Smooth muscle cell (in vitro differentiated cells): ENCODE results near the gene ANKH. TPM values are rescaled to one million over a fixed set of nuclear protein-coding genes. Genes with fewer than 3 reads are reported as not detected.

Source experiments
- DNase-seq: peaks from one replicate; lab custom pipeline; 2025; ENCODE audit not compliant: unreplicated experiment; lab: John Stamatoyannopoulos, UW
- H2AFZ ChIP-seq: fragments of 200-600 bp; sonication (generic); 2 replicates; pipeline ENCODE4 v1.6.0; 2016; ENCODE audit warnings: antibody characterized with exemption, low read depth, mild to moderate bottlenecking
- H3F3A ChIP-seq: fragments of 200-600 bp; sonication (generic); 2 replicates; pipeline ENCODE4 v1.6.0; 2017; ENCODE audit warnings: antibody characterized with exemption, low read depth
- H3K27ac ChIP-seq: fragments of 200-600 bp; sonication (generic); 2 replicates; pipeline ENCODE4 v1.5.1; 2016; ENCODE audit warnings: low read depth, mild to moderate bottlenecking
- H3K27me3 ChIP-seq: fragments of 200-600 bp; sonication (generic); 2 replicates; pipeline ENCODE4 v1.6.1; 2016; ENCODE audit warnings: low read depth, mild to moderate bottlenecking
- H3K36me3 ChIP-seq: fragments of 200-600 bp; sonication (generic); 2 replicates; pipeline ENCODE4 v1.5.1; 2016; ENCODE audit warnings: low read depth
- H3K4me1 ChIP-seq: fragments of 200-600 bp; sonication (generic); 2 replicates; pipeline ENCODE4 v1.5.1; 2016; ENCODE audit warnings: low read depth
- H3K4me2 ChIP-seq: fragments of 200-600 bp; sonication (generic); 2 replicates; pipeline ENCODE4 v1.6.0; 2016; ENCODE audit warnings: mild to moderate bottlenecking
- H3K4me3 ChIP-seq: fragments of 200-600 bp; sonication (generic); 2 replicates; pipeline ENCODE4 v1.5.1; 2016; ENCODE audit warnings: mild to moderate bottlenecking
- H3K79me2 ChIP-seq: fragments of 200-600 bp; sonication (generic); 2 replicates; pipeline ENCODE4 v1.6.0; 2016; ENCODE audit warnings: low read depth, mild to moderate bottlenecking
- H3K9ac ChIP-seq: fragments of 200-600 bp; sonication (generic); 2 replicates; pipeline ENCODE4 v1.6.0; 2016; ENCODE audit warnings: low read depth
- H3K9me3 ChIP-seq: fragments of 200-600 bp; sonication (generic); replicated peaks from 2 replicates; pipeline ENCODE4 v1.5.1; 2016; ENCODE audit warnings: low read depth
- H4K20me1 ChIP-seq: fragments of 200-600 bp; sonication (generic); 2 replicates; pipeline ENCODE4 v1.6.0; 2016; ENCODE audit warnings: low read depth
- CTCF ChIP-seq: fragments of 200-600 bp; sonication (generic); IDR thresholded peaks from 2 replicates; pipeline ENCODE4 v1.5.1; 2017; ENCODE audit warnings: borderline replicate concordance, mild to moderate bottlenecking, antibody characterized with exemption; ENCODE audit not compliant: insufficient read depth, poor library complexity, severe bottlenecking
- WGBS: methylation state at CpG from one replicate; pipeline ENCODE4 v1.1.7; 2016; ENCODE audit warnings: low lambda C conversion rate; 5-methylcytosine and 5-hydroxymethylcytosine counted together
- polyA plus RNA-seq: library from polyadenylated mRNA; unstranded; fragments of >200 nt; fragmentation: Nextera tagmentation; extraction: Ambion mirVana; gene quantifications from 2 replicates; pipeline ENCODE4 v1.2.1, GENCODE V29; 2016
- total RNA-seq: library from RNA; depleted of rRNA; stranded (reverse); fragments of >200 nt; gene quantifications from 2 replicates; pipeline ENCODE4 v1.2.3, GENCODE V29; 2014

Gene ANKH
- total and polyA plus RNA-seq, 2 experiments from 2014 or later: 48.0 to 56.6 TPM

DNA sequence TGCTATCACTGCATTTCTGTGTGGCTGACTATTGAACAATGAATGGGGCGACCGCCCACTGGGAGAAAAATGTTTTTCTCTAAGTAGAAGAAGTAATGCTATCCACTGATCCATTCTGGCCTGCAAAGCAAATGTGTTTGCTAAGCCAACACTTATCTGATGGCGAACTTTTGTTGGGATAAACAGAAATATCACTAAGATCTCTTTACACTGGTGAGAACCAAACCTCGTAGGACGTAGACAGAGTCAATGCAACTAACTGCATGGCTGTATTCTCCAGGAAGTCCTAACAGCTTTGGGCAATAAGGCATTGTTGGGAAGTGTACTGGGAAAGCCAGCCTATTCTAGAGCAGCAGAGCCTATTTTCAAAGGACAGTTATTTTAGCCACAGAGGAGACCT is 77.7 kb downstream of the ANKH start:
- no peaks in the 10 kb centered on the region for H3K36me3 ChIP-seq
- H4K20me1 ChIP-seq: no peaks in the 10 kb centered on the region
- no peak for TF ChIP-seq CTCF
- H3K4me1 ChIP-seq: peaks cover 11% of the 10 kb centered on the region
- no peaks in the 10 kb centered on the region for H3K27me3 ChIP-seq
- no peaks in the 10 kb centered on the region for H3K9me3 ChIP-seq
- 81% methylated on average over 5 of the region's 5 CpGs for WGBS
- H3F3A ChIP-seq: no peaks in the 10 kb centered on the region
- no peak overlapping the region for H2AFZ ChIP-seq
- H3K9ac ChIP-seq: no peak overlapping the region
- no peaks in the 10 kb centered on the region for H3K79me2 ChIP-seq
- no peak for DNase-seq
- no peak overlapping the region for H3K4me3 ChIP-seq
- no peak overlapping the region for H3K4me2 ChIP-seq
- H3K27ac ChIP-seq: no peak overlapping the region

DNA sequence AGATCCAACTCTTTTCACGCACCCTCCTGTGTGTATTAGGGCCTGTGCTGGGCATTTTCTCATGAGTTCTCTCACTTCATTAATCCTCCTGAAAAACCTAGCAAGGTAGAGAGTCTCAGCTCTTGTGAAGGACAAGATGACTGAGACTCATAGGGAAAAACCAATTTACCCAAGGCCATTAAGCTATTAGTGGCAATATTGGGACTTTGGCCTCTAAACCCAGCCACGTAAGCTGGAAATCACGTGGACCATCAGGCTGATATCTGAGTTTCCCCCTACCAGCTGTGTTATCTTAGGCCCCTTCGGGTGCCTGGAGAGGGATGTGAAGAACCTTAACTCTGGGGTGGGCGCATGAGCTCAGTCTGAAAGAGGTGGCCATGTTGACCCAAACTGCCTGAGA is 80.7 kb downstream of the ANKH start:
- Histone ChIP-seq H3K9ac (no peak overlapping the region), H4K20me1 (no peaks in the 10 kb centered on the region), H2AFZ (no peak overlapping the region), H3K4me1 (peaks cover 11% of the 10 kb centered on the region), H3K27ac (no peak overlapping the region), H3K9me3 (no peaks in the 10 kb centered on the region), H3K79me2 (no peaks in the 10 kb centered on the region), H3K4me3 (no peak overlapping the region), H3K36me3 (no peaks in the 10 kb centered on the region), H3K4me2 (no peak overlapping the region), H3F3A (no peaks in the 10 kb centered on the region), H3K27me3 (no peaks in the 10 kb centered on the region)
- TF ChIP-seq CTCF: no peak
- no peak for DNase-seq
- 98% methylated on average over 5 of the region's 5 CpGs for WGBS

DNA sequence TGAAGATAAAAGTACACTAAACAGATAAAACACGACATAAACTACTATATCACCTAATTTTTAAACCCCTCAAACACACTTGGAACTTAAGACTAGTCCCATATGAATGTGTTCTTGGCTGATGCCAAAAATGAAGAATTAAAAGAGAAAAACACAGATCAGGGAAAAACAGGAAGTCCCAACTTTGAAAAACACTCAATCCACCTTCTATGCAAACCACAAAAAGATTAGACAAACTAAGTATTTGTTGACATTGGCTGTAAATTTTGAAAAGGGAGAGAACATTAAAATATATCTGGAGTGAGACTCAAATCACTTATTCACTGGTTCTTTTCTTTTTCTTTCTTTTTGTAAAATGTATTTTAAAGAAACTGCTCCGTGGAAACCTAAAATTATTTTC is 81.4 kb downstream of the ANKH start:
- H3K4me2 ChIP-seq: peak overlapping the region; percentile 31
- H4K20me1 ChIP-seq: no peaks in the 10 kb centered on the region
- no peaks in the 10 kb centered on the region for H3K9me3 ChIP-seq
- H3K4me3 ChIP-seq: no peak overlapping the region
- H3K27ac ChIP-seq: no peak overlapping the region
- no peaks in the 10 kb centered on the region for H3K79me2 ChIP-seq
- no peaks in the 10 kb centered on the region for H3K27me3 ChIP-seq
- no peaks in the 10 kb centered on the region for H3F3A ChIP-seq
- H2AFZ ChIP-seq: no peak overlapping the region
- H3K9ac ChIP-seq: no peak overlapping the region
- no peak for DNase-seq
- TF ChIP-seq CTCF: no peak
- peaks cover 11% of the 10 kb centered on the region for H3K4me1 ChIP-seq
- WGBS: 74% methylated on average over 2 of the region's 2 CpGs
- H3K36me3 ChIP-seq: no peaks in the 10 kb centered on the region

- Histone ChIP-seq H3K27ac (no peak overlapping the region), H3K9me3 (peaks cover 5% of the 10 kb centered on the region), H3K79me2 (no peaks in the 10 kb centered on the region), H3K4me2 (no peak overlapping the region), H3K4me1 (peaks cover 5% of the 10 kb centered on the region), H3K27me3 (no peaks in the 10 kb centered on the region), H4K20me1 (no peaks in the 10 kb centered on the region), H3K9ac (no peak overlapping the region), H3K36me3 (no peaks in the 10 kb centered on the region), H2AFZ (no peak overlapping the region), H3K4me3 (no peak overlapping the region), H3F3A (no peaks in the 10 kb centered on the region)
- no peak for DNase-seq
- no peak for TF ChIP-seq CTCF
- WGBS: 96% methylated on average over 6 of the region's 6 CpGs
These were observed 83.6 kb downstream of the ANKH start for GRCh38 chr5:14787801-14788579.
